ENCODE results near the gene BCAN. TPM values are rescaled to one million over a fixed set of nuclear protein-coding genes. Genes with fewer than 3 reads are reported as not detected.
A peak's percentile ranks its signal among the peaks of the same experiment; 100 is the strongest.

BCAN gene
- total RNA-seq, 1 experiment from 2014 or later: 1.2 TPM

GRCh38 chr1:156659988-156660751 lies 18.3 kb downstream of the BCAN start:
- H3K27me3 Mint-ChIP-seq (ENCODE audit: low read depth): peaks cover 45% of the 10 kb centered on the region
- H3K79me2 ChIP-seq (ENCODE audit: insufficient read depth, low read length): no peaks in the 10 kb centered on the region

More at GRCh38 chr1:156659988-156660751, 18.3 kb downstream of the BCAN start:
- peak overlapping the region; percentile 88 for H3K18ac ChIP-seq (ENCODE audit: insufficient read length, low read depth, low read length)
- H3T11ph ChIP-seq (ENCODE audit: low read length): no peak overlapping the region
- Mint-ChIP-seq H3K27ac (peak overlapping the region; percentile 96 to 99 (median 97)), H3K4me3 (peak overlapping the region in 1 of 2 experiments; percentile 63; a peak in 4 of 5 replicates), H3K9me3 (no peaks in the 10 kb centered on the region), H3K36me3 (ENCODE audit: insufficient read depth in 1 of 3, low read depth in 3 of 3) (no peaks in the 10 kb centered on the region), H3K4me1 (peaks cover 78 to 79% of the 10 kb centered on the region in 2 experiments)
- peaks cover 10% of the 10 kb centered on the region for H3K23me2 ChIP-seq (ENCODE audit: insufficient read length, low read depth, low read length, poor library complexity, severe bottlenecking)
- H2AK5ac ChIP-seq (ENCODE audit: insufficient read length, low read length): no peak overlapping the region
- H3K27me3 ChIP-seq (ENCODE audit: insufficient read depth, low read length): no peaks in the 10 kb centered on the region; the same call in 1 of the 2 replicates
- peak; percentile 98 for DNase-seq
- no peak overlapping the region for H2AFZ ChIP-seq (ENCODE audit: low read length)
- H3K4me1 ChIP-seq (ENCODE audit: insufficient read depth, low read length): peaks cover 17% of the 10 kb centered on the region; the same call in 1 of the 2 replicates
- no peaks in the 10 kb centered on the region for H3K9me3 ChIP-seq (ENCODE audit: control insufficient read depth, low read depth, low read length)
- H3K23ac ChIP-seq (ENCODE audit: insufficient read length, low read depth, low read length): no peak overlapping the region
- no CpG with 5 or more reads among the region's 38 CpGs for WGBS (ENCODE audit: extremely low coverage, insufficient read length, low lambda C conversion rate)
- H4K8ac ChIP-seq (replicated peaks; ENCODE audit: insufficient read length, low read depth, low read length): no peak overlapping the region
- H2BK15ac ChIP-seq (ENCODE audit: low read depth, low read length): no peak overlapping the region
- no peak overlapping the region for H2BK20ac ChIP-seq (ENCODE audit: low read depth, low read length, poor library complexity, severe bottlenecking)
- peak overlapping the region; percentile 15; the same call in 1 of the 2 replicates for H3K14ac ChIP-seq (ENCODE audit: insufficient read depth, low read length)
- no peaks in the 10 kb centered on the region for H4K20me1 ChIP-seq (ENCODE audit: control insufficient read depth, insufficient read depth, insufficient read length)
- peak; percentile 99 for TF ChIP-seq CTCF (conservative IDR thresholded peaks at IDR 0.05)
- H3K4ac ChIP-seq (ENCODE audit: low read depth, low read length): no peak overlapping the region
- no peak overlapping the region for H2BK120ac ChIP-seq (ENCODE audit: low read depth, low read length, poor library complexity, severe bottlenecking)
- peak overlapping the region; percentile 3 for H3K4me2 ChIP-seq (ENCODE audit: insufficient read depth, insufficient read length, low read length)
- H4K91ac ChIP-seq (ENCODE audit: insufficient read length, low read depth, low read length): no peak overlapping the region
- H3K79me1 ChIP-seq (ENCODE audit: insufficient read depth, low read depth, low read length, poor library complexity, severe bottlenecking): no peaks in the 10 kb centered on the region
- no peak overlapping the region for H3K56ac ChIP-seq (ENCODE audit: insufficient read length, low read depth, low read length)
- H4K5ac ChIP-seq (ENCODE audit: insufficient read length, low read depth, low read length): peak overlapping the region; percentile 63
- H3K27ac ChIP-seq (ENCODE audit: insufficient read length, low read depth, low read length): peak overlapping the region; percentile 2
- no peak overlapping the region for H3K9ac ChIP-seq (ENCODE audit: extremely low read depth, insufficient read length, low read length)
- H2BK12ac ChIP-seq (ENCODE audit: insufficient read length, low read depth, low read length): no peak overlapping the region
- no peak overlapping the region for H2BK5ac ChIP-seq (ENCODE audit: insufficient read length, low read length)
